Ishikawa (cell line): Measurements from ENCODE around the gene GCDH.

ENCODE experiments used
- CEBPB ChIP-seq: IDR thresholded peaks from 2 replicates; pipeline ENCODE4 v1.6.1; 2012
- CREB1 ChIP-seq: IDR thresholded peaks from 2 replicates; pipeline ENCODE4 v1.6.1; 2012; ENCODE audit warnings: low read depth
- EGR1 ChIP-seq: IDR thresholded peaks from 2 replicates; pipeline ENCODE4 v1.6.1; 2012
- EP300 ChIP-seq: IDR thresholded peaks from 2 replicates; pipeline ENCODE4 v1.6.1; 2012; ENCODE audit warnings: borderline replicate concordance
- FOXM1 ChIP-seq: IDR thresholded peaks from 2 replicates; pipeline ENCODE4 v1.6.1; 2012; ENCODE audit warnings: low read depth, borderline replicate concordance
- NFIC ChIP-seq: IDR thresholded peaks from 2 replicates; pipeline ENCODE4 v1.6.1; 2012
- RAD21 ChIP-seq: IDR thresholded peaks from 2 replicates; pipeline ENCODE4 v1.6.1; 2012; ENCODE audit warnings: low read depth
- TAF1 ChIP-seq: IDR thresholded peaks from 2 replicates; pipeline ENCODE4 v1.6.1; 2012; ENCODE audit warnings: low read depth, mild to moderate bottlenecking
- TCF12 ChIP-seq: IDR thresholded peaks from 2 replicates; pipeline ENCODE4 v1.6.1; 2012; ENCODE audit warnings: low read depth
- TEAD4 ChIP-seq: IDR thresholded peaks from 2 replicates; pipeline ENCODE4 v1.6.1; 2012
- USF1 ChIP-seq: IDR thresholded peaks from 2 replicates; pipeline ENCODE4 v1.6.1; 2012
- YY1 ChIP-seq: IDR thresholded peaks from 2 replicates; pipeline ENCODE4 v1.6.1; 2012; ENCODE audit warnings: low read depth
- ZBTB7A ChIP-seq: IDR thresholded peaks from 2 replicates; pipeline ENCODE4 v1.6.1; 2012; ENCODE audit warnings: low read depth
- TF ChIP-seq, protein P1 (sequence below): IDR thresholded peaks from 2 replicates; pipeline ENCODE4 v1.6.1; 2012
- TF ChIP-seq, protein P2 (sequence below): IDR thresholded peaks from 2 replicates; pipeline ENCODE4 v1.6.1; 2012; ENCODE audit warnings: low read depth, mild to moderate bottlenecking

GCDH gene

GRCh38 chr19:12890787-12891552 lies at the start of gene GCDH:
TSS of gene GCDH (plus strand) at chr19:12891160. CDS start at chr19:12891305, 145 bp downstream.
- TF ChIP-seq TAF1, result peak; percentile 66; the same call in 1 of the 2 replicates
- TF ChIP-seq NFIC, result no peak
- TF ChIP-seq, protein P1, sequence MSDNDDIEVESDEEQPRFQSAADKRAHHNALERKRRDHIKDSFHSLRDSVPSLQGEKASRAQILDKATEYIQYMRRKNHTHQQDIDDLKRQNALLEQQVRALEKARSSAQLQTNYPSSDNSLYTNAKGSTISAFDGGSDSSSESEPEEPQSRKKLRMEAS, result peak; percentile 82
- TF ChIP-seq CREB1, result peak; percentile 91
- TF ChIP-seq USF1, result no peak
- TF ChIP-seq RAD21, result peak; percentile 8; the same call in 1 of the 2 replicates

- no peak for TF ChIP-seq TEAD4
- TF ChIP-seq, protein P2, sequence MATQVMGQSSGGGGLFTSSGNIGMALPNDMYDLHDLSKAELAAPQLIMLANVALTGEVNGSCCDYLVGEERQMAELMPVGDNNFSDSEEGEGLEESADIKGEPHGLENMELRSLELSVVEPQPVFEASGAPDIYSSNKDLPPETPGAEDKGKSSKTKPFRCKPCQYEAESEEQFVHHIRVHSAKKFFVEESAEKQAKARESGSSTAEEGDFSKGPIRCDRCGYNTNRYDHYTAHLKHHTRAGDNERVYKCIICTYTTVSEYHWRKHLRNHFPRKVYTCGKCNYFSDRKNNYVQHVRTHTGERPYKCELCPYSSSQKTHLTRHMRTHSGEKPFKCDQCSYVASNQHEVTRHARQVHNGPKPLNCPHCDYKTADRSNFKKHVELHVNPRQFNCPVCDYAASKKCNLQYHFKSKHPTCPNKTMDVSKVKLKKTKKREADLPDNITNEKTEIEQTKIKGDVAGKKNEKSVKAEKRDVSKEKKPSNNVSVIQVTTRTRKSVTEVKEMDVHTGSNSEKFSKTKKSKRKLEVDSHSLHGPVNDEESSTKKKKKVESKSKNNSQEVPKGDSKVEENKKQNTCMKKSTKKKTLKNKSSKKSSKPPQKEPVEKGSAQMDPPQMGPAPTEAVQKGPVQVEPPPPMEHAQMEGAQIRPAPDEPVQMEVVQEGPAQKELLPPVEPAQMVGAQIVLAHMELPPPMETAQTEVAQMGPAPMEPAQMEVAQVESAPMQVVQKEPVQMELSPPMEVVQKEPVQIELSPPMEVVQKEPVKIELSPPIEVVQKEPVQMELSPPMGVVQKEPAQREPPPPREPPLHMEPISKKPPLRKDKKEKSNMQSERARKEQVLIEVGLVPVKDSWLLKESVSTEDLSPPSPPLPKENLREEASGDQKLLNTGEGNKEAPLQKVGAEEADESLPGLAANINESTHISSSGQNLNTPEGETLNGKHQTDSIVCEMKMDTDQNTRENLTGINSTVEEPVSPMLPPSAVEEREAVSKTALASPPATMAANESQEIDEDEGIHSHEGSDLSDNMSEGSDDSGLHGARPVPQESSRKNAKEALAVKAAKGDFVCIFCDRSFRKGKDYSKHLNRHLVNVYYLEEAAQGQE, result no peak
- TF ChIP-seq USF1, result no peak
Measured at GRCh38 chr19:12842511-12842910, 48.4 kb upstream of the GCDH start.

- TF ChIP-seq RAD21, result no peak
- TF ChIP-seq EGR1, result no peak
- TF ChIP-seq YY1, result no peak
- TF ChIP-seq FOXM1, result no peak
- TF ChIP-seq TCF12, result no peak
- no peak for TF ChIP-seq TEAD4
- no peak for TF ChIP-seq CREB1
- TF ChIP-seq ZBTB7A, result no peak
- TF ChIP-seq NFIC, result no peak
- no peak for TF ChIP-seq TAF1
- TF ChIP-seq CEBPB, result no peak
- TF ChIP-seq, protein P2, result no peak
- no peak for TF ChIP-seq EP300
- TF ChIP-seq, protein P1, result no peak
- TF ChIP-seq USF1, result no peak
Measured at GRCh38 chr19:12843328-12843727, 47.6 kb upstream of the GCDH start.

DNA sequence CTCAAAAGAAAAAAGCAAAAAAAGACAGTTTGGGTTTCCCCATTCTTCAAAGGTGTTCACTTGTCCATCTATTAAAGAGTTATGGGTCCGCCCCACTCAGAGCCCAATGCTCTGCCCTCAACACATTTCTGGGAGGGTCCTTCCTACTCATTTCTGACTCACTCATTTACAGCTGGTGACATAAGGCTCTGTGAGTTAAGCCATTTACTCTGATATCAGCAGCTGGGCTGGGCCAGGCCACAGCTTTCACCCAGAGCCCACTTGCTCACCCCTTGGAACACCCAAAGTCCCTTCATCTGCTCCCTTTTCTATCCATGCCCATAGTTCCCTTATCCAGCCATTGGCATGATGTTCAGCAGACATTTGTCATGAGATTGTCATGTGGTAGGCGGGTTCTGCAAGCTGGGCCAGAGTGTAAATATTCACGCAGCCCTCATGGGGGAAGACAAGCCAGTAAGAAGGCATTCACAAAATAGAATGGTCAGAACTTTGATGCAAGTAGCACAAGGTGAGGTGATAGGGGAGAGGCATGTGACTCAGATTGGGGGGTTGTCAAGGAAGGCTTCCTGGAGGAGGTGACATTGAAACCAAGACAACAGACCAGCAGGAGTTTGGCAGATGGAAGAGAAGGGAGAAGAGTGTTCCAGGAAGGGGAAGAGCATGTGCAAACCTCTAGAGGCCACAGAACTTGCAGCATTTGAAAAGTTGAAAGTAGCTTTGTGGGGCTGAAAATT lies 46.8 kb upstream of the GCDH start:
- TF ChIP-seq YY1 (no peak), RAD21 (no peak), USF1 (no peak), TAF1 (no peak), EGR1 (no peak), FOXM1 (no peak), ZBTB7A (no peak), NFIC (no peak), CEBPB (no peak), TEAD4 (no peak), EP300 (no peak), CREB1 (no peak)
- TF ChIP-seq, protein P1, result no peak
